Peyer's patch (tissue), 4 donors: ENCODE data around the gene PCGF3.

Source experiments
- CTCF ChIP-seq, 6 experiments: fragments of 450-650 bp in 4 of 6; fragments of 200-600 bp in 2 of 6; sonication (generic) in 1 of 6; IDR thresholded peaks; one replicate each; pipeline ENCODE4 v1.5.1; 2017 to 2019; ENCODE audit warnings: antibody characterized with exemption in 6 of 6, mild to moderate bottlenecking in 3 of 6, moderate library complexity in 1 of 6
- POLR2A ChIP-seq, 2 donors: fragments of 450-650 bp; IDR thresholded peaks; one replicate each; pipeline ENCODE4 v1.5.1; 2017; ENCODE audit warnings: antibody characterized with exemption in 2 of 2, mild to moderate bottlenecking in 2 of 2, moderate library complexity in 2 of 2

- TF ChIP-seq POLR2A (IDR thresholded peaks at IDR 0.05) (no peak), CTCF (IDR thresholded peaks at IDR 0.05) (no peak)
Observed at GRCh38 chr4:804804-805203, 99.2 kb downstream of the PCGF3 start.
